Activated naive CD4-positive, alpha-beta T cell treated with anti-CD3 and anti-CD28 coated beads, Interleukin-2, amount 50 U/mL, for 16 hours (primary cell): ENCODE measurements around the gene ATP11C.
"Not testable (repeated sequence)": the region's sequence is repeated elsewhere in the genome, so short reads cannot be mapped to it uniquely, and the experiment has no call there.

ENCODE experiments used
- DNase-seq: peaks from one replicate; pipeline ENCODE4 v3.0.0-alpha.2; 2020

The ATP11C gene

DNA sequence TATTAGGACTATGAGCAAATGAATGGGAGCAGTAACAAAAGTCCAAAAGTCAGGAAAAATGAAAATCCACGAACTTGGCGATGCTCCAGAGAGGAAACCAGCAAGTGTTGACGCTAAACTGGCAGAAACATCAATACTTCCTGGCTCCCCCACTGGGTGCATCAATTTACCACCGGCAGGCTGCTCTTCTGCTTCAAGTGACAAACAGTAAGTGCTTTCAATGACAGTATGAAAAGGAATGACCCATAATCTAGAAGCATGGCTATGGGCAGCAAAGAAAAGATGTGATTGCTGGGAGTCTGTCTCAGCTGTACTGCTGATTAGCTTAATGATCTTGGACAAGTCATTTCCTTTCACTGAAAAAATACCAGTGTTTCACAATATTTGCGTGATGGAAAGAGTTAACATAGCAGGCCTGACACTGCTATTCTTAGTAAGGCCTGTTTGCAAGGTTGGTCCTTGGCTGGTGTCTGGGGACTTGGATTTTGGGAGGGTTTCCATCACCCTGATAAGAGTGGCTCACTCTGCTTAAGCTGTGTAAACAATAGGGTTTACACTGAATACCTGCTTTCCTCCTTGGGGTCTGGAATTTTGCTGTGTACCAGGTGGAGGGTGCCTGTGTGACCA lies 8.7 kb downstream of the ATP11C start:
- no peak for DNase-seq

DNA sequence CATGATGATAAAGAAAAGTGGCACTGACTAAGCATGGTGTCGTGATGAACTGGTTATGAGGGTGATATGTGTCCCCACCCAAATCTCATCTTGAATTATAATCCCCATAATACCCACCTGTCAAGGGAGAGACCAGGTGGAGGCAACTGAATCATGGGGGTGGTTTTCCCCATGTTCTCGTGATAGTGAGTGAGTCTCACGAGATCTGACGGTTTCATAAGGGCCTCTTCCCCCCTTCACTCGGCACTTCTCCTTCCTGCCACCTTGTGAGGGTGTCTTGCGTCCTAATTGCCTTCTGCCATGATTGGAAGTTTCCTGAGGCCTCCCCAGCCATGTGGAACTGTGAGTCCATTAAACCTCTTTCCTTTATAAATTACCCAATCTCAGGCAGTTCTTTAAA lies 11.7 kb downstream of the ATP11C start:
- DNase-seq: not testable (repeated sequence)

DNA sequence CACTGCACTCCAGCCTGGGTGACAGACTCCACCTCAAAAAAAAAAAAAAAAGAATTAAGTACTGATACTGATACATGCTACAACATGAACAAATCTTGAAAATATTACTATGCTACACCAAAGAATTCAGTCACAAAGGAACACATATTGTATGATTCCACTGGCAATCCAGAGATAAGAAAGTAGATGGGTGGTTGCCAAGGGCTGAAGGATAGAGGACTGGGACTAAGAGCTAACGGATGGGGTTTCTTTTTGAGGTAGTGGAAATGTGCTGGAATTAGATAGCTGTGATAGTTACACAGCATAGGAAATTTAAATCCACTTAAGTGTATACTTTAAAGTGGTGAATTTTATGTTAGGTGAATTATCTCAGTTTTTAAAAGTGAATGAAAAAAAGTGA lies 12.5 kb downstream of the ATP11C start:
- no peak for DNase-seq

DNA sequence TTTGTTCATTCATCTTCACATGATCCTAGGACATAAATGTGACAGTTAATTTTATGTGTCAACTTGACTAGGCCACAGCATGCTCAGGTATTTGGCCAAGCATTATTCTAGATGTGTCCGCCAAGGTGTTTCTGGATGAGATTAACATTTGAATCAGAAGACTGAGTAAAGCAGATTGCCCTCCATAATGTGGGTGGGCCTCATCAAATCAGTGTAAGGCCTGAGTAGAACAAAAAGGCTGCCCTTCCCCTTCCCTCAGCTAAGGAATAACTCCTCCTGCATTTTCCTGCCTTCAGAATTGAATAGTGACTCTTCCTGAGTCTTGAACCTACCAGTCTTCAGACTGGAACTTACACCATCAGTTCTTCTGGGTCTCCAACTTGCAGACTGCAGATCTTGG lies 18.4 kb downstream of the ATP11C start:
- DNase-seq: no peak

DNA sequence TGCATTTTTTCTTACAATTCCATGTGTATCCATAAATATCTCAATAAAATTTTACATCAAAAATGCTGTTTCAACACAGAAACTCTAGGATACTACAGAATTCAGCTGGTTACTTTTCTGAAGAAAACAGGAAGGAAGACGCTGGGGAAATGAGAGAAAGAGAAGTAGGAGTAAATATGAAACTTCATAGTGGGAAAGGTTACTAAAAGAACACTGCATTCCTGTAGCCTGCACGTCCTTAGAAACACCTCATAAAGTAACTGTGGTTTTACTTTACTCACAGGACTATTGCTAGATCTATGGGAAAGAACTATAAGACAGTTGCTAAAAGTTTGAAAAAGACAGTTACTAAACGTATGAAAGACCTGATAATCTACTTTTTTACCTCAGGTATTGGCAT lies 23.1 kb downstream of the ATP11C start:
- DNase-seq: no peak

DNA sequence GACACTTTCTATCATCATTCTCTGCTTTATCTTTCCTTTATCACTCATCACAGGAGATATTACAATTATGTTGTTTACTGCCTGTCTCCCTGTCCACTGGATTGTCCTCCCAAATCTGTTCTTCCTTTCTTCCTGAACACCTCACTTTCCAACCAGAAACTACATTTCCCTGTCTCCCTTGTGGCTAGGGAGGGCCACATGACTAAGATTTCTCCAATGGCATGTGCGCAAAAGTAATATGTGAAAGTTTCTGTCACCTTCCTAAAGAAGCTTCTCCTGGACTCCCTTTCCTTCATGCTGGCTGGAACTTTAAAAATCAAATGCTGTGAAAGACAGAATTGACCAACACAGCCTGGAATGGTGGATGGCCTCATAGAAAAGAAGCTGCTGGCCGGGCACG lies 25.8 kb downstream of the ATP11C start:
- DNase-seq: no peak

DNA sequence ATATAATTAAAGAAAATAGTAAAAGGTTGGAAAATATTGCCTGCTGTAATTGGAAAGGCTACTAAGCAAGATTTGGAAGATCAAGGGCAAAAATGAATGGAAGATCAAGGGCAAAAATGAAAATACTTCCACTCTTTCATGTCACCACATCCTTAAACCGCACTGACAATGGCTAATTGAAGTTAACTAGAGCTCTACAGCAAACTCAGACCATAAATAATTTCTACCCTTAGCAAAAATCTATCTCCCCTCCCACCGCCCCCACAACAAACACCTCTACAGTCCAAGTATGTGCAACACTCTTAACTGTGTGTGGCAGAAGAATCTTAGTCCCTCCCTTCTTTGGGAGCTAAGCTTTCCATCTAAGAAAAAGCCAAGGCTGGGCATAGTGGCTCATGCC lies 27.1 kb downstream of the ATP11C start:
- DNase-seq: no peak

DNA sequence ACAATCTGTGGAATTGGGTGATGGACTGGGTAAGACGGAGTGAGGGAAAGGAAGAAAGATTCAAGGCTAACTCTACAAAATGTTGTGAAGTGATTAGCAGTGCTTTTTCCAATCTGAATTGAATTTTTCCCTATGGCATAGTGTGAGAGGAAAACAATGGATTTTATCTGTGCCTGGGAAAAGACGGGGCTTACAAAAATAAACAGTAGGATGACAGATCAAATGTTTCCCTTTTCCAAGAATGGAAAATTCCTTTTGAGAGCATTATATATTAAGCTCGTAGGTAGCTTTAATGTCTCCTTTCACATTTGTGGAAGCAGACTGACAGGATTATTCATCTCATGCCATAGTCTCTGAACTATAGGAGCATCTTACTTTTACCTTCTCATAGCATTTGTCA lies 27.8 kb downstream of the ATP11C start:
- no peak for DNase-seq

DNA sequence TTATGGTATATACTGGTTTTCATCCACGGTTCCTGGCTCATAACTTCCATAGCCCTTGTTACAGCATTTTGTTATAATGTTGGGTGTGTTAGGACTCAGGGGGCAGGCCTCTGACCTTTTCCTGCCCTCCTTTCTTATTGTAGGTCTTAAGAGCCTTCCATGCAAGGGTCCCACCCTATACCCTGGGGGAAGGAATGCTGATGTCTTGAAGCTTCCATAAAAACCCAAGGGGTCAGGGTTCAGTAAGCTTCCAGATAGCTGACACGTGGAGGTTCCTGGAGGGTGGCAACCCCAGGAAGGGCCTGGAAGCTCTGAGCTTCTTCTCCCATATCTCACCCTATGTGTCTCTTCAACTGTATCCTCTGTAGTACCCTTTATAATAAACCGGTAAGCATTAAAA lies 29.6 kb downstream of the ATP11C start:
- no peak for DNase-seq

DNA sequence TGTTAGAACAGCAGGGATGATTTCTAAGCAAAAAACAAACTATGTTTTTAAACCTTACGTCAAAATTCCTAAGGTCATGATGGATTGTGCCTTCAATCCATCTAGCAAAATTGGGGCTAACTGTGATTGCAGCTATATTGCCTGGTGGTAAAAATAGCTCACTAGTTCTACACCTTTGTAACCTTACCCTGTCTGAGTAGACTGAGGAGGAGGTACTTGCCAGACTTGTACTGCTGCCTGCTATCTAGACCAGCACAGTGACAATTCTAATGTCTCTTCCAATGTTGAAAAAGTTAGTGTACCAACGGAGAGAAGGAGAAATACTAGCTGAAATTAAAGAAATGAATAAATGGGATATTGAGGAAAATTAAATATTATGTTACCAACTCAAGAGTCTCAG lies 30.3 kb downstream of the ATP11C start:
- DNase-seq: no peak

DNA sequence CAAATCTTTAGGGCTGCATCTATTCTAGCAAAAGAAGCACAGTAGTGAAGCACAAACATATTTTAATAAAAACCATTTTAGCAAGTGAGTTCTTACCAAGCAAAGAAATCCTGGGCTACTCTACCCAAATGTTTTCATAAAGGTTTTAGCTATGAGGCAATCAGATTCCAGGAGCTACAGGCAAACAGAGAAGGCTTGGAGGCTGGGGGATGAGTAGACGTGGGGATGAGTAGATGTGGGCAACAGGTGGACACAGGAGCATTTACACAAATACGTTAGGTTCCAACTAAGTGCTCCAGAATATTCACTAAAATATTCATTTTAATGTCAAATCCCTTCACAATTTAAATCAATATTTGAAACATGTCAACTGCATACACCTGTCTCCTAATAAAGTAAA lies 34.5 kb downstream of the ATP11C start:
- no peak for DNase-seq

DNA sequence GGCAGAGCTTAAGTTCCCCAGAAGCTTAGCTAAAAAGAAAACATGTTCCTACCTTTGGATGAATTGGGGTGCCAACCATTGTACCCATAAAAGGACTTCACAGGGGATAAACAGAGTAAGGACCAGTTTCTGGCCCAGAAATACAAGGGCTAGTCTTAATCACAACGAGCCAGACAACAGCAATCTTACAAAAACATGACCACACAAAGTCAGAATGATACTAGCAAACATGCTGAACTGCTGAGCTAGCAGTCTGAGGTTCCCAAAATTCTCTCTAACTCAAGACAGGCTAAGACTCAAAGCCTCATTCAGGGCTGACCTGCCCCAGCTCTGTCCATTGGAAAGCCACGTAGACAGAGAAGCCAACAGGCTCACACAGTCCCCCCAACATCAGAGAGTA lies 40.3 kb downstream of the ATP11C start:
- no peak for DNase-seq

DNA sequence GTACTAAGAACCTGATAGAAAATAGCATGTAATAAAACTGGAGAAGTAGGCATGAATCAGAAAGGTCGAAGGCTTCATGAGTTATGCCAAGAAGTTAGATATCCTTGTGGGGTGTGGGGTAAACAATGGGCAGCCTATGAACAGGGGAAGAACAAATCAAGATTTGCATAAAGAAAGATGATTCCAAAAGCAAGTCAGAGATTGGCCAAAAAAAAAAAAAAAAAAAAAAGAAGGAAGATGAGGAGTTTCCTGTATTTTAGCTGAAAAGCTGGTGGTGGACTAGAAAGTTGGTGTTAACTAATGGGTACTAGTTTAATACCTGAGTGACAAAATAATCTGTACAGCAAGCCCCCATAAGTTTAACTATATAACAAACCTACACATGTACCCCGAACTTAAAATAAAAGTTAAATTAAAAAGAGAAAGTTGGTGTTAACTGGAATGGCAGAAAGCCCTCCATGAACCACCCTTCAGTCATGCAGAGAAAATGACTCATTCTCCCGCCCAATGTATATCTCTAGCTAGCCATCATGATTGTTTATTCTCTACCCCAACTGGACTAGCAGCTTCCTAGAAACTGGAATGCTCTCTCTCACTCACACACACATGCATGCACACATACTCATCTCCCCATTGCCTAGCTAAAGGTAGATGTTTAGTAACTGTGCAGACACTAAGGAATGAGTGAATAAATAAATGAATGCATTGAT lies 41.7 kb downstream of the ATP11C start:
- DNase-seq: no peak

DNA sequence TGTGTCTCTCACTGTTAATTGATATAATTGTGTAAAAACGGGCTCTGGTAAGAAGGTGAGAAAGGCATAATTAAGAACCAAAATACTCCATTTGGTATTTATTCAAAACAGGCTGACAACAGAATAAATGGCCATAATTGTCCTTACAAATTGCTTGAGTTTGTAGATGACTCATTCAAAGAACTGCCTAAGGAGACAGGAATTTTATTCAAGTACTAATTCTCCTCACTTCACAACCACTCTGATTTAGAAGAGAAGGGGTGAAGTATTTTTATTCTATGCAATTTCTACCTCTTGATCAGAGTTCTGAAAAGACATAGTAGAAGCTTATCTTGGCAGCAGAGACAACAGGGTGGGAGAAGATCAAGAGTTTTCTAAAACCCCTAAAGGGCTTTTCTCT lies 43.1 kb downstream of the ATP11C start:
- no peak for DNase-seq

DNA sequence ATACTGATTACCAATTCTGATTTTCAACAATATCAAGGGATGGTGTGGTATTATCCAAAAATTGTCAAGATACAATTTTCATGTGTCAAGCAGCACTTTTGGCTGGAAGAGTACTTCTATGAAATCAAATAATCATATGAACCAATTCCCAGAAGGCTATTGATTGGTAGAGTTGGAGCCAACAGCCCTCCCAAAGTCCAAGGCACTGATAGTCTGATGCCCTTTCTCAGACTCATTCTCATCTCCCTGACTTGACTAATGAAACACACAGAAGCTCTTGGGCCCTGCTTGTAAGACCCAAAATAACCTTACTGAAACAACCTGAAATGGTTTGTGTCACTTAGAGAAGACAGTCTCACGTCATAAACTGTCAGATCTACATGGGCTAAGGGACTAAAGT lies 48.9 kb downstream of the ATP11C start:
- DNase-seq: no peak

DNA sequence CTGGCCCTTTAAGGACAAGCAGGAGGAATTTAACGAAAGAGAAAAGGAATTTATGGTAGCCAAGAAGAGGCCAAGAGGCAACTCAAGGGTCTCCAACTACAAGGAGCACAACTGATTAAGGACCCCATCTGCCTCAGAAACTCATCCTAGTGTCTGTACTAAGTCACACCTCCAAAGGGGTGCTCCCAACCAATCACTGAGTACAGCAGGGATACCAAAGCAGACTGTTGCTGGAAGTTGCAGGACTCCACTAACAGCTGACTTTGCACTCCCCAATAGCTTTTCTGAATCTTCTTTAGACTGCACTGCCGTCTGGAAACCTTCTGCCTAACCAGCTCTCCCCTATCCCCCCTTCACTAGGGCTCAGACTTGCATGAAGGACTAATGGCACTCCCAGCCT lies 50.6 kb downstream of the ATP11C start:
- DNase-seq: no peak

DNA sequence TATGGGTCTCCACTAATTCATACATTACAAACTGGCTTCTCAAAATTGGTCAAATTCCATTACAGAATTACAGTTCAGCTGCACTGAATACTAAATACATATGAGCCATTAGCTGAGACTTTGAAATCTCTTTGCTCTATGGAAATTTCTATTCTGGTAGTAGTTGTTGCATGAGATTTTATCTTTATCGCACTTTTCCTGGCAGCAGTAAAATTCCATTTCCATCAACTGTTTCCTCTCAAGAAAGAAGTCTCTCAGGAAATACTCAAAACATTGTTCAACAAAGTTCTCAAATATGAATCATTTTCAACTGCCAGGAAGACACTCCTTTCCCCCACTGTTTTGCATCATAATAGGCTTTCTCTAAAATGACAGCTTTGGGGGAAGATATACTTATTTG lies 51.3 kb downstream of the ATP11C start:
- DNase-seq: no peak

DNA sequence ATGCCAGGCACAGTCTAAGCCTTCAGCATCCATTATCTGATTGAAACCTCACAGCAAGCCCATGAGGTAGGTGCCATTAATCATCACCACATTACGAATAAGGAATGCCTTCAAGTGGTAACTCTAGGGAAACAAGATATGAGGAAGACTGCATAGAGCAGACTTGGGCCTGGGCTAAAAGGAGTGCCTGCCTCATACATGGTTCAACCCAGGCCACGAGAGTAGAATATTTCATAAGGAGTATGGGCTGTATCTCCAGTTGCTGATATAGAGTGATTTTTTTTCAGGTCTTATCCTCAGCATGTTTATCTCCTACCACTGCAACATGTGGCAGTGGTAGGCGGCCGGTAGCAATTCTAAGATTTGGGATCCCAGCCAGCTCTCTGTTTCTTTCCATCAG lies 51.7 kb downstream of the ATP11C start:
- no peak for DNase-seq

DNA sequence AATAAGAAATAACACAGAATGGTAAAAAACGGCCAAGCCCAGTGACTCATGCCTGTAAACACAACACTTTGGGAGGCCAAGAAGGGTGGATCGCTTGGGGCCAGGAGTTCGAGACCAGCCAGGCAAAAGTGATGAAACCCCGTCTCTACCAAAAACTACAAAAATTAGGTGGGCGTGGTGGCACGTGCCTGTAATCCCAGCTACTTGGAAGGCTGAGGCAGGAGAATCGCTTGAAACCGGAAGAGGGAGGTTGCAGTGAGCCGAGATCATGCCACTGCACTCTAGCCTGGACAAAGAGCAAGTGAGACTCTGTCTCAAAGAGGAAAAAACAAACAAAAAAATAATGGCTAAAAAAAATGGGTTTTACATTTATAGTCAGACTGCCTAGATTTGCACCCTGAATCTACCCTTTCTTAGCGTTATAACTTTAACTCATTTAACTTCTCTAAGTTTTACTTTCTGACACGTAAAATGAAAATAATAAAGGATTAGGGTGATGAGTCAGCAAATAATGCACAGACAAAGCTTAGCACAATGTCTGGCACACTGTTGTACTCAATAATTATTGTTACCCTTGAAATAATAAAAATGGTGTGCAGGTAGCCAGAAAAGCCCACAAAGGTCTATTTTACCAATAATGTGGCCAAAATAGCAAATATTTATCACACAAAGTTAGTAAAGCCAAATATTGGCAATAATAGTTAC lies 55.0 kb downstream of the ATP11C start:
- no peak for DNase-seq

DNA sequence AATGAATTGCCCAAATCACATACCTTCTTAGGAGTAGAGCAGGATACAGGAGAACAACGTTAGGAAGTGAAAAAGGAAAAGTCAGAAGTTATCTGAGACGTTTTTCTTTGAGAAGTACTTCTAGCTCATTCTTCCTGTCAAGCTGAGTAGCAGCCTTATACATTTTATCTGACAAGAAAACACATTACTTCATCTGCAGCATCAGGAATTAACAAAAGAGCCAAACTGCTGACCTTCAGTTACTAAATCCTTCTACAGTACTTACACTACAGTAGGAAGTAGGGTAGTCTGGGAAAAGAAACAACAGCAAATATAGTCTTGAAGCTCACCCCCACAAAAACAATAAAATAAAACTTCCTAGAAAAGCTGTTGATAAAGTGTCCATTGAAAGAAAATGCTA lies 57.0 kb downstream of the ATP11C start:
- no peak for DNase-seq

DNA sequence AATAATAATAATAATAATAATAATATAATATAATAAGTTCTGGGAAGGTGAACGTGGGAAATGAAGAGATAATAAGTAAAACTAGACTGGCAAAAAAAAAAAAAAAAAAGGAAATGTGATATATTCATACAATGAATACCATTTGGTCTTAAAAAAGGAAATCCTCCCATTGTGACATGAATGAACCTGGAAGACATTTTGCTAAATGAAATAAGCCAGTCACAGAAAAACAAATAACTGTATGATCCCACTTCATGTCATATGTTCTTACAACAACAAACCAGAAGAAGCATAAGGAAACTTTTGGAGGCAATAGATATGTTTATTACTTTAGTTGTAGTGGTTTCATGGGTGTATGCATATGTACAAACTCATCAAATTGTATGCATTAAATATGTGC lies 63.1 kb downstream of the ATP11C start:
- no peak for DNase-seq

DNA sequence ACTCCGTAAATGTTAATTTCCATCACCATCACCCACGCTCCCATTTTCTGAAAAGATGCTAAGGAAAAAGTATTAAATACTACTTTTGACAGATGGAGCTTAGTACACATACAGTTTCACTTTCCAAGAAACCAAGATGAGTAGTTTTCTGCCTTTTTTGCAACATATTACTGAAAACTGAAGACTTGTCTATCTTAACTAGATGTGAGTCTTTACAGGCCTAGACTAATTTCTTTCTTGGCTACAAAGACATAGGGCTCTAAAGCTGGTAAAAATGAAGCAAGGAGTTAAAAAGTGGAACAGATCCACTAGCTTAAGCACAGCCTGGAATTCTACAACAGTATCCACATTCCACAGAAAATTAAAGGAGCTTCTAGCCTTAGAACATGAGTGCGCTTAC lies 68.2 kb downstream of the ATP11C start:
- DNase-seq: no peak

DNA sequence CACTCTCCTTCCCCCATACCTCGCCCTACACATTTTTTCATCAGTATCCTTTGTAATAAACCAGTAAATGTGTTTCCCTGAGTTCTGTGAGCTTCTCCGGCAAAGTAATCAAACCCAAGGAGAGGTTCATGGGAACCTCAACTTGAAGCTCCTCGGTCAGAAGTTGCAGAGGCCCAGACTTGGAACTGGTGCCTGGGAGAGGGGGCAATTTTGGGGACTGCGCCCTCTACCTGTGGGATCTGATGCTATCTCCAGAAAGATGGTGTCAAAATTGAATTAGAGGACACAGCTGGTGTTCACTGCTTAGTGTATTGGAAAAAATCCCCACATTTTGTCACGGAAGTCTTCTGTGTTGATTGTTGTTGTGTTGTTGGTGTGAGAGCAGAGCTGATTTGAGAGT lies 70.6 kb downstream of the ATP11C start:
- no peak for DNase-seq

DNA sequence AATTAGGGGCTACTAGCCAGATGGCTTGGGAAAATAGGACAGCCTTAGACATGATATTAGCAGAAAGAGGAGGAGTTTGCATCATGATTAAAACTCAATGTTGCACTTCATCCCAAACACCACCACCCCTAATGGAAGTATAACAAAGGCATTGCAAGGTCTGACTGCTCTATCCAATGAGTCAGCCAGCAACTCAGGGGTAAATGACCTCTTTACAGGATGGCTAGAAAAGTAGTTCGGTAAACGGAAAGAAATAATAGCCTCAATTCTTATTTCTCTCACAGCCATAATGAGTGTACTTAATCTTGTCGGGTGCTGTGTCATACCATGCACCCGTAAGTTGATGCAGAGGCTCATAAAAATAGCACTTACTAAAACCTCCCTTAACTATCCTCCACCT lies 76.0 kb downstream of the ATP11C start:
- DNase-seq: not testable (repeated sequence)

DNA sequence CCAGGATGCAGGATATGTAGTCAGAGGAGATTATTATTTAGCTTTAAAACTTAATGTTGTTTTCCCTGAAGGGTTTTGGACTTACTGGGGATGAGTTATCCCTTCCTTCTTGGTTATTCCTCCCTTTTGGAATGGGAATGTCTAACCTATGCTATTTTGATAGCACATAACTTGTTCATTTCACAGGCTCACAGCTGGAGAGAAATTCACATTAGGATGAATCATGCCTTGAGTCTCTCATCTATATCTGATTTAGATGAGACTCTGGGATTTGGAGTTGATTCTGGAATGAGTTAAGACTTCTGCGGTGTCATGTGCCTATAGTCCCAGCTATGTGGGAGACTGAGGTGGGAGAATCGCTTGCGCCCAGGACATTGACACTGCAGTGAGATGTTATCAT lies 81.1 kb downstream of the ATP11C start:
- DNase-seq: no peak
